ENCODE data around the gene TMEM132D. TPM values are rescaled to one million over a fixed set of nuclear protein-coding genes. Genes with fewer than 3 reads are reported as not detected.

Gene TMEM132D
- total RNA-seq, 4 donors from 2014 or later, result 0.17 TPM; not detected in 3

DNA sequence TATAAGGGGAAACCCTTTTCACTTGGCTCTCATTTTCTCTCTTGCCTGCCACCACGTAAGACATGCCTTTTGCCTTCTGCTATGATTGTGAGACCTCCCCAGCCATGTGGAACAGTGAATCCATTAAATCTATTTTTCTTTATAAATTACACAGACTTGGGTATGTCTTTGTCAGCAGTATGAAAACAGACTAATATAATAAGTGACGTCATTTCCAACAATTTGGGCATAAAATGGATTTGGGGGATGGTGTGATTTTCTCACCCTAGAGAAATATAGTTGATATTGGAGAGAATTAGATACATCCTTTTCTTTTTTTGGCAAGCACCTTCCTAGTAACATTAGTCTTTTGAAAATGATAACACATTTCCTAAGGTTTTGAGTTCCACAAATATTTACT, 490.5 kb downstream of the TMEM132D start:
- Histone ChIP-seq H3K27me3 (peaks cover 0 to 6% (median 0%) of the 10 kb centered on the region in 4 donors), H3K4me1 (no peaks in the 10 kb centered on the region), H3K9me3 (peaks cover 0 to 6% (median 0%) of the 10 kb centered on the region in 4 donors), H3K27ac (replicated peaks in 1 of 4) (no peak overlapping the region), H3K36me3 (no peaks in the 10 kb centered on the region), H3K4me3 (no peak overlapping the region)
- WGBS, result 78% methylated on average over 2 of the region's 2 CpGs
- intact Hi-C loops (cut with DNase I), result no loop called here
- no peak for DNase-seq (ENCODE audit: extremely low spot score)
- no peak for TF ChIP-seq POLR2A (IDR thresholded peaks at IDR 0.05; ENCODE audit: low read depth)
- TF ChIP-seq POLR2AphosphoS5 (IDR thresholded peaks at IDR 0.05), result no peak
- TF ChIP-seq CTCF (IDR thresholded peaks at IDR 0.05), result no peak
- no peak for TF ChIP-seq EP300 (IDR thresholded peaks at IDR 0.05)

GRCh38 chr12:129409281-129409680, 494.5 kb downstream of the TMEM132D start:
- TF ChIP-seq POLR2AphosphoS5 (IDR thresholded peaks at IDR 0.05) (no peak), EP300 (IDR thresholded peaks at IDR 0.05) (no peak), CTCF (IDR thresholded peaks at IDR 0.05) (no peak), POLR2A (IDR thresholded peaks at IDR 0.05; ENCODE audit: low read depth) (no peak)
- Histone ChIP-seq H3K4me1 (no peaks in the 10 kb centered on the region), H3K4me3 (no peak overlapping the region), H3K9me3 (no peaks in the 10 kb centered on the region), H3K27ac (replicated peaks in 1 of 4) (no peak overlapping the region), H3K36me3 (no peaks in the 10 kb centered on the region), H3K27me3 (peaks cover 0 to 6% (median 0%) of the 10 kb centered on the region in 4 donors)
- no peak for DNase-seq (ENCODE audit: extremely low spot score)
- intact Hi-C loops (cut with DNase I), result no loop called here
- WGBS, result 80% methylated on average over 8 of the region's 8 CpGs

DNA sequence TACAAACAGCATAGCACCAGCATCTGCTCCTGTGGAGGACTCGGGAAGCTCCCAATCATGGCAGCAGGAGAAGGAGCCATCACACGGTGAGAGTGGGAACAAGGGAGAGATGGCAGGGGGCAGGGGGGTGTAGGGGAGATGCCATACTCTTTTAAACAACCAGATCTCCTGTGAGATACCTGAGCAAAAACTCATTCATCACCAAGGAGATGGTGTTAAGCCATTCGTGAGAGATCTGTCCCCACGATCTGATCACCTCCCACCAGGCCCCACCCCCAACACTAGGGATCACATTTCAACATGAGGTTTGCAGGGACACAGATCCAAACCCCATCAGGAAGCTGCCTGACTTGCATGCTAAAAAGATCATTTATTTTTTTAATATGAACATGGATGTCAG, 499.3 kb downstream of the TMEM132D start:
- DNase-seq (ENCODE audit: extremely low spot score), result no peak
- Histone ChIP-seq H3K4me1 (no peaks in the 10 kb centered on the region), H3K27ac (replicated peaks in 1 of 4) (no peak overlapping the region), H3K36me3 (no peaks in the 10 kb centered on the region), H3K4me3 (no peak overlapping the region), H3K27me3 (no peaks in the 10 kb centered on the region), H3K9me3 (peaks cover 0 to 2% (median 0%) of the 10 kb centered on the region in 4 donors)
- TF ChIP-seq POLR2A (IDR thresholded peaks at IDR 0.05; ENCODE audit: low read depth) (no peak), POLR2AphosphoS5 (IDR thresholded peaks at IDR 0.05) (no peak), CTCF (IDR thresholded peaks at IDR 0.05) (no peak), EP300 (IDR thresholded peaks at IDR 0.05) (no peak)
- 35% methylated on average over 4 of the region's 4 CpGs for WGBS
- intact Hi-C loops (cut with DNase I), result no loop called here

DNA sequence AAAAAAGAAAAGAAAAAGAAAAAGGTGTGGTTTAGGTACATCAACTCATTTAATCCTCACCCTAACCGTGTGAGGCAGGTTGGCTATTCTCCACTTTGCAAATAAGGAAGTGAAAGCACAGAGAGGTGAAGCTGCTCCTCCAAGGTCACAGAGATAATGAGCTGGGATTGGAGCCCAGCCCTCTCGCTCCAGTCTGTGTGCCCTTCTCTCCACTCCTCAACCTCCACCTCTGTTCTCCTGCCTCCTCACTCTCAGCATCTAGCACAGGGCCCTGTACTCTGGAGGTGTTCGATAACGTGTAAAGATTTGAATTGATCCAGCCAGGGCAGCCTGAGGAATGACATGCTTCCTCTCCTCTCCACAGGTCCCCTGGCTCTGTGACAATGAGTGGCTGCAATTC, 502.3 kb downstream of the TMEM132D start:
- peaks cover 0 to 15% (median 4%) of the 10 kb centered on the region in 4 donors for H3K9me3 ChIP-seq
- no peaks in the 10 kb centered on the region for H3K27me3 ChIP-seq
- no peaks in the 10 kb centered on the region for H3K4me1 ChIP-seq
- no peak overlapping the region for H3K4me3 ChIP-seq
- intact Hi-C loops (cut with DNase I), result no loop called here
- DNase-seq (ENCODE audit: extremely low spot score), result no peak
- no peak overlapping the region for H3K27ac ChIP-seq (replicated peaks in 1 of 4)
- no peaks in the 10 kb centered on the region for H3K36me3 ChIP-seq
- TF ChIP-seq CTCF (IDR thresholded peaks at IDR 0.05), result no peak
- TF ChIP-seq POLR2AphosphoS5 (IDR thresholded peaks at IDR 0.05), result no peak
- TF ChIP-seq POLR2A (IDR thresholded peaks at IDR 0.05; ENCODE audit: low read depth), result no peak
- TF ChIP-seq EP300 (IDR thresholded peaks at IDR 0.05), result no peak
- 63% methylated on average over 4 of the region's 4 CpGs for WGBS

- no peak for DNase-seq (ENCODE audit: extremely low spot score)
- Histone ChIP-seq H3K36me3 (no peaks in the 10 kb centered on the region), H3K27me3 (peaks cover 0 to 7% (median 0%) of the 10 kb centered on the region in 4 donors), H3K9me3 (peaks cover 0 to 11% (median 4%) of the 10 kb centered on the region in 4 donors), H3K4me1 (no peaks in the 10 kb centered on the region), H3K27ac (replicated peaks in 1 of 4) (no peak overlapping the region), H3K4me3 (no peak overlapping the region)
- WGBS, result 70% methylated on average over 16 of the region's 16 CpGs
- no peak for TF ChIP-seq CTCF (IDR thresholded peaks at IDR 0.05)
- TF ChIP-seq POLR2A (IDR thresholded peaks at IDR 0.05; ENCODE audit: low read depth), result no peak
- TF ChIP-seq POLR2AphosphoS5 (IDR thresholded peaks at IDR 0.05), result no peak
- intact Hi-C loops (cut with DNase I), result no loop called here
These were observed 509.5 kb downstream of the TMEM132D start for GRCh38 chr12:129394177-129394825.
